HepG2 (cell line): ENCODE data around the gene MTA1. TPM values are rescaled to one million over a fixed set of nuclear protein-coding genes. Genes with fewer than 3 reads are reported as not detected.

Experiments
- ATF1 ChIP-seq: IDR thresholded peaks from 2 replicates; pipeline ENCODE4 v1.6.1; 2016; ENCODE audit warnings: mild to moderate bottlenecking, control low read depth
- CEBPB ChIP-seq: IDR thresholded peaks from 2 replicates; pipeline ENCODE4 v1.6.1; 2011; ENCODE audit warnings: low read depth, low read length, improper control_type of control experiment, borderline replicate concordance
- CENPBD1 ChIP-seq: sonication (generic); formaldehyde crosslinking; IDR thresholded peaks from 2 replicates; pipeline ENCODE4 v1.8.0; 2022; ENCODE audit warnings: missing genetic modification reagents, low read depth, mild to moderate bottlenecking, borderline replicate concordance
- HES4 ChIP-seq: sonication (generic); formaldehyde crosslinking; IDR thresholded peaks from 2 replicates; pipeline ENCODE4 v1.9.0; 2021; ENCODE audit warnings: mild to moderate bottlenecking, missing genetic modification reagents, borderline replicate concordance
- HNF4A ChIP-seq: sonication (generic); formaldehyde crosslinking; IDR thresholded peaks from 2 replicates; pipeline ENCODE4 v1.4.0; 2020; ENCODE audit warnings: missing genetic modification reagents
- MAF1 ChIP-seq: sonication (generic); formaldehyde crosslinking; IDR thresholded peaks from 2 replicates; pipeline ENCODE4 v1.5.0; 2020; ENCODE audit warnings: missing genetic modification reagents, borderline replicate concordance
- MTA1 ChIP-seq: sonication (generic); formaldehyde crosslinking; IDR thresholded peaks from 2 replicates; pipeline ENCODE4 v1.4.0; 2020; ENCODE audit warnings: missing genetic modification reagents, mild to moderate bottlenecking, borderline replicate concordance
- MTF1 ChIP-seq: sonication (generic); formaldehyde crosslinking; IDR thresholded peaks from 2 replicates; pipeline ENCODE4 v1.5.0; 2020; ENCODE audit warnings: missing genetic modification reagents
- NCOA2 ChIP-seq: sonication (generic); formaldehyde crosslinking; IDR thresholded peaks from 2 replicates; pipeline ENCODE4 v1.8.0; 2022; ENCODE audit warnings: inconsistent platforms
- NR0B2 ChIP-seq: sonication (generic); formaldehyde crosslinking; IDR thresholded peaks from 2 replicates; pipeline ENCODE4 v1.4.0; 2020; ENCODE audit warnings: mild to moderate bottlenecking, missing genetic modification reagents
- NR3C1 ChIP-seq: sonication (generic); formaldehyde crosslinking; IDR thresholded peaks from 2 replicates; pipeline ENCODE4 v1.4.0; 2020; ENCODE audit warnings: missing genetic modification reagents
- POLR2AphosphoS2 ChIP-seq: IDR thresholded peaks from 2 replicates; pipeline ENCODE4 v1.6.1; 2011; ENCODE audit warnings: low read depth, low read length, improper control_type of control experiment
- RAD21 ChIP-seq: fragments of 450-650 bp; formaldehyde crosslinking; IDR thresholded peaks from 2 replicates; pipeline ENCODE4 v1.5.0; 2020; ENCODE audit warnings: mild to moderate bottlenecking
- RFXAP ChIP-seq: sonication (generic); formaldehyde crosslinking; IDR thresholded peaks from 2 replicates; pipeline ENCODE4 v1.4.0; 2020; ENCODE audit warnings: missing genetic modification reagents, borderline replicate concordance
- SALL2 ChIP-seq: sonication (generic); formaldehyde crosslinking; IDR thresholded peaks from 2 replicates; pipeline ENCODE4 v1.8.1; 2023; ENCODE audit warnings: mild to moderate bottlenecking, missing genetic modification reagents, inconsistent platforms
- SIX4 ChIP-seq: sonication (generic); formaldehyde crosslinking; IDR thresholded peaks from 2 replicates; pipeline ENCODE4 v1.4.0; 2020; ENCODE audit warnings: missing genetic modification reagents
- ZMYM4 ChIP-seq: sonication (generic); formaldehyde crosslinking; IDR thresholded peaks from 2 replicates; pipeline ENCODE4 v1.8.1; 2023; ENCODE audit warnings: mild to moderate bottlenecking, missing genetic modification reagents
- ZNF12 ChIP-seq: sonication (generic); formaldehyde crosslinking; IDR thresholded peaks from 2 replicates; pipeline ENCODE4 v1.5.0; 2020; ENCODE audit warnings: missing genetic modification reagents
- ZNF256 ChIP-seq: sonication (generic); formaldehyde crosslinking; conservative IDR thresholded peaks from 2 replicates; pipeline ENCODE4 v1.4.0; 2020; ENCODE audit warnings: missing genetic modification reagents
- ZNF282 ChIP-seq: fragments of 450-650 bp; IDR thresholded peaks from 2 replicates; pipeline ENCODE4 v1.6.1; 2018; ENCODE audit not compliant: partially characterized antibody
- ZNF317 ChIP-seq: sonication (generic); formaldehyde crosslinking; IDR thresholded peaks from 2 replicates; pipeline ENCODE4 v1.5.0; 2020; ENCODE audit warnings: mild to moderate bottlenecking, missing genetic modification reagents
- ZNF383 ChIP-seq: sonication (generic); formaldehyde crosslinking; IDR thresholded peaks from 2 replicates; pipeline ENCODE4 v1.4.0; 2020; ENCODE audit warnings: missing genetic modification reagents, mild to moderate bottlenecking, borderline replicate concordance
- ZNF414 ChIP-seq: sonication (generic); formaldehyde crosslinking; IDR thresholded peaks from 2 replicates; pipeline ENCODE4 v1.5.0; 2020; ENCODE audit warnings: missing genetic modification reagents
- ZNF577 ChIP-seq: sonication (generic); formaldehyde crosslinking; IDR thresholded peaks from 2 replicates; pipeline ENCODE4 v1.4.0; 2020; ENCODE audit warnings: mild to moderate bottlenecking, low read depth, missing genetic modification reagents, borderline replicate concordance
- ZNF766 ChIP-seq: sonication (generic); formaldehyde crosslinking; IDR thresholded peaks from 2 replicates; pipeline ENCODE4 v1.5.0; 2020; ENCODE audit warnings: missing genetic modification reagents, borderline replicate concordance
- ZNF816 ChIP-seq: sonication (generic); formaldehyde crosslinking; IDR thresholded peaks from 2 replicates; pipeline ENCODE4 v1.8.0; 2022; ENCODE audit warnings: missing genetic modification reagents, mild to moderate bottlenecking, borderline replicate concordance
- ZSCAN12 ChIP-seq: sonication (generic); formaldehyde crosslinking; IDR thresholded peaks from 2 replicates; pipeline ENCODE4 v1.9.0; 2021; ENCODE audit warnings: mild to moderate bottlenecking, missing genetic modification reagents
- polyA plus RNA-seq, 8 experiments: library from polyadenylated mRNA; depleted of rRNA in 3 of 8; stranded (reverse) in 7 of 8; unstranded in 1 of 8; fragments of >200 nt; fragmentation: Illumina TruSeq in 4 of 8; extraction: Trizol in 4 of 8; gene quantifications; 2 replicates each; pipeline versions ENCODE4 v1.2.1 to v1.2.3, GENCODE V29; 2011 to 2016; ENCODE audit warnings: low read depth in 4 of 8, missing spikeins in 1 of 8, mixed read lengths in 1 of 8; ENCODE audit not compliant: insufficient read depth in 1 of 8
- total RNA-seq, 5 experiments: library from RNA; depleted of rRNA; stranded (reverse); fragments of >200 nt; fragmentation: Illumina TruSeq; extraction: Trizol; gene quantifications; 2 replicates each; pipeline ENCODE4 v1.2.3, GENCODE V29; 2016; ENCODE audit warnings: low read depth in 1 of 5

Gene MTA1
- total and polyA plus RNA-seq, 2 of the 13 experiments (the other 11 are each of a cell fraction or from before 2014, with no cell fraction given), result 35.2 to 85.8 TPM

- TF ChIP-seq CENPBD1 (CRISPR knock-in tag), result no peak
- no peak for TF ChIP-seq ZNF282
- TF ChIP-seq RFXAP (CRISPR knock-in tag), result peak; percentile 97
- TF ChIP-seq MAF1 (CRISPR knock-in tag), result no peak
- peak; percentile 72; the same call in 1 of the 2 replicates for TF ChIP-seq ZNF816 (CRISPR knock-in tag)
- TF ChIP-seq CEBPB, result peak; percentile 21; the same call in 1 of the 2 replicates
- no peak for TF ChIP-seq POLR2AphosphoS2
- TF ChIP-seq SIX4 (CRISPR knock-in tag), result peak; percentile 85; the same call in 1 of the 2 replicates
- TF ChIP-seq ZNF317 (CRISPR knock-in tag), result 0 out of 2 replicates have a peak, but pooled peaks have one; percentile 29
- 0 out of 2 replicates have a peak, but pooled peaks have one; percentile 15 for TF ChIP-seq MTA1 (CRISPR knock-in tag)
- TF ChIP-seq HES4, result peak; percentile 55; the same call in 1 of the 2 replicates
- no peak for TF ChIP-seq ZNF383 (CRISPR knock-in tag)
- TF ChIP-seq ZSCAN12, result no peak
- no peak for TF ChIP-seq MTF1 (CRISPR knock-in tag)
- TF ChIP-seq SALL2 (CRISPR knock-in tag), result peak; percentile 77; the same call in 1 of the 2 replicates
- TF ChIP-seq ZNF577 (CRISPR knock-in tag), result no peak
- no peak for TF ChIP-seq NR3C1 (CRISPR knock-in tag)
- no peak; the same call in 1 of the 2 replicates for TF ChIP-seq NCOA2 (CRISPR knock-in tag)
- TF ChIP-seq ZNF414 (CRISPR knock-in tag), result peak; percentile 95
- peak; percentile 98 for TF ChIP-seq RAD21
- no peak for TF ChIP-seq NR0B2
- peak; percentile 43 for TF ChIP-seq ZNF766 (CRISPR knock-in tag)
- TF ChIP-seq ATF1 (CRISPR knock-in tag), result no peak
- TF ChIP-seq ZNF12 (CRISPR knock-in tag), result no peak
- TF ChIP-seq ZNF256 (CRISPR knock-in tag), result no peak
- TF ChIP-seq ZMYM4 (CRISPR knock-in tag), result peak; percentile 87; the same call in 1 of the 2 replicates
- no peak for TF ChIP-seq HNF4A (CRISPR knock-in tag)
These were observed 71.1 kb downstream of the MTA1 start, which contains the start of gene TEDC1 (continued) for GRCh38 chr14:105490572-105491365.
